K562 (cell line): ENCODE measurements around the gene MICAL2.

Source experiments
- CHD2 ChIP-seq: IDR thresholded peaks from 2 replicates; pipeline ENCODE4 v1.6.1; 2011; ENCODE audit warnings: low read depth, low read length
- HDAC3 ChIP-seq: fragments of 450-650 bp; IDR thresholded peaks from 2 replicates; pipeline ENCODE4 v1.6.1; 2018; ENCODE audit warnings: borderline replicate concordance, mild to moderate bottlenecking, moderate library complexity; ENCODE audit not compliant: partially characterized antibody
- HDAC6 ChIP-seq: IDR thresholded peaks from 2 replicates; pipeline ENCODE4 v1.6.1; 2012; ENCODE audit warnings: low read depth, mild to moderate bottlenecking, control low read depth, inconsistent platforms, low read length, moderate library complexity
- MYC ChIP-seq, 2 experiments: fragments of 250-450 bp in 1 of 2; sonication (Bioruptor Pico) in 1 of 2; IDR thresholded peaks; 2 replicates each; pipeline versions ENCODE4 v1.5.1 to v1.6.1; 2012 to 2021; ENCODE audit warnings: low read depth in 2 of 2, borderline replicate concordance in 1 of 2, improper control_type of control experiment in 1 of 2, low read length in 1 of 2, mild to moderate bottlenecking in 1 of 2, moderate library complexity in 1 of 2
- NR1H2 ChIP-seq: sonication (generic); formaldehyde crosslinking; IDR thresholded peaks from 2 replicates; pipeline ENCODE4 v1.4.0; 2020; ENCODE audit warnings: mild to moderate bottlenecking, missing genetic modification reagents
- POLR2A ChIP-seq: fragments of 450-650 bp; conservative IDR thresholded peaks from 2 replicates; pipeline ENCODE4 v1.6.1; 2016
- RAD21 ChIP-seq, 2 experiments: fragments of 250-450 bp in 1 of 2; fragments of 450-650 bp in 1 of 2; sonication (Bioruptor Pico) in 1 of 2; formaldehyde crosslinking in 1 of 2; IDR thresholded peaks in 1 of 2; conservative IDR thresholded peaks in 1 of 2; 2 replicates each; pipeline versions ENCODE4 v1.4.0 to v1.8.0; 2020 to 2022; ENCODE audit warnings: mild to moderate bottlenecking in 2 of 2, moderate library complexity in 1 of 2
- ZNF707 ChIP-seq: fragments of 250-450 bp; sonication (Bioruptor Pico); conservative IDR thresholded peaks from 2 replicates; pipeline ENCODE4 v1.8.0; 2022; ENCODE audit warnings: inconsistent platforms, mild to moderate bottlenecking, moderate library complexity
- TF ChIP-seq, protein P1 (sequence below): fragments of 450-650 bp; formaldehyde crosslinking; IDR thresholded peaks from 2 replicates; pipeline ENCODE4 v1.4.0; 2020; ENCODE audit warnings: mild to moderate bottlenecking, moderate library complexity
- TF ChIP-seq, protein P2 (sequence below): fragments of 450-650 bp; formaldehyde crosslinking; IDR thresholded peaks from 2 replicates; pipeline ENCODE4 v1.4.0; 2022; ENCODE audit warnings: mild to moderate bottlenecking, moderate library complexity
- TF ChIP-seq, protein P3 (sequence below), 2 experiments: fragments of 450-650 bp; formaldehyde crosslinking in 1 of 2; IDR thresholded peaks; 2 replicates each; pipeline versions ENCODE4 v1.4.0 to v1.6.1; 2014 to 2020; ENCODE audit warnings: mild to moderate bottlenecking in 2 of 2, borderline replicate concordance in 1 of 2, low read depth in 1 of 2
- TF ChIP-seq, protein P4 (sequence below), 3 experiments: IDR thresholded peaks in 2 of 3; conservative IDR thresholded peaks in 1 of 3; 2 replicates each; pipeline ENCODE4 v1.5.1; 2011 to 2012; ENCODE audit warnings: low read length in 3 of 3, mild to moderate bottlenecking in 3 of 3, control low read depth in 2 of 3, improper control_type of control experiment in 1 of 3, inconsistent platforms in 1 of 3, low read depth in 1 of 3, mixed read lengths in 1 of 3, moderate library complexity in 1 of 3; ENCODE audit not compliant: insufficient read depth in 2 of 3
- TF ChIP-seq, protein P5 (sequence below): IDR thresholded peaks from 3 replicates; pipeline ENCODE4 v1.6.1; 2011; ENCODE audit warnings: borderline replicate concordance, mild to moderate bottlenecking; ENCODE audit not compliant: insufficient read length, insufficient read depth

DNA sequence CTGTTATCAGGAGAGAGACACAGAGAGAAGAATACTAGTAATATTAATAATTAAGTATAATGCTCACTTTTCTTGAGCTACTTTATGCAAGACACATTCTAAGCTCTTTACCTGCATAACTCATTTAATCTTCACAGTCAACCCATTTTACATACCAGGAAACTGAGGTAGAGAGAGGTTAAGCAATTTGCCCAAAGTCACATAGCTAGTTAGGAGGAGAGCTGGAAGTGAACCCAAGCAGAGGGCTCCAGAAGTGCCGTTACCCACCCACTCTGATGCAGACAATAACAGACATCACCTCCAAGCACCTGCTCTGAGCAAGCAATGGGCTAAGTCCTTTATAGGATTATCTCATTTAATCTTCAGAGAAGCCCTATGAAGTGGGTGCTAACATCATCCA, 24.8 kb downstream of the MICAL2 start:
- no peak for TF ChIP-seq HDAC6
- no peak for TF ChIP-seq CHD2
- TF ChIP-seq, protein P1, sequence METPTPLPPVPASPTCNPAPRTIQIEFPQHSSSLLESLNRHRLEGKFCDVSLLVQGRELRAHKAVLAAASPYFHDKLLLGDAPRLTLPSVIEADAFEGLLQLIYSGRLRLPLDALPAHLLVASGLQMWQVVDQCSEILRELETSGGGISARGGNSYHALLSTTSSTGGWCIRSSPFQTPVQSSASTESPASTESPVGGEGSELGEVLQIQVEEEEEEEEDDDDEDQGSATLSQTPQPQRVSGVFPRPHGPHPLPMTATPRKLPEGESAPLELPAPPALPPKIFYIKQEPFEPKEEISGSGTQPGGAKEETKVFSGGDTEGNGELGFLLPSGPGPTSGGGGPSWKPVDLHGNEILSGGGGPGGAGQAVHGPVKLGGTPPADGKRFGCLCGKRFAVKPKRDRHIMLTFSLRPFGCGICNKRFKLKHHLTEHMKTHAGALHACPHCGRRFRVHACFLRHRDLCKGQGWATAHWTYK (CRISPR knock-in tag) = no peak
- TF ChIP-seq, protein P2, sequence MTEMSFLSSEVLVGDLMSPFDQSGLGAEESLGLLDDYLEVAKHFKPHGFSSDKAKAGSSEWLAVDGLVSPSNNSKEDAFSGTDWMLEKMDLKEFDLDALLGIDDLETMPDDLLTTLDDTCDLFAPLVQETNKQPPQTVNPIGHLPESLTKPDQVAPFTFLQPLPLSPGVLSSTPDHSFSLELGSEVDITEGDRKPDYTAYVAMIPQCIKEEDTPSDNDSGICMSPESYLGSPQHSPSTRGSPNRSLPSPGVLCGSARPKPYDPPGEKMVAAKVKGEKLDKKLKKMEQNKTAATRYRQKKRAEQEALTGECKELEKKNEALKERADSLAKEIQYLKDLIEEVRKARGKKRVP (CRISPR knock-in tag) = no peak
- TF ChIP-seq ZNF707 (CRISPR knock-in tag) = no peak
- TF ChIP-seq, protein P3, sequence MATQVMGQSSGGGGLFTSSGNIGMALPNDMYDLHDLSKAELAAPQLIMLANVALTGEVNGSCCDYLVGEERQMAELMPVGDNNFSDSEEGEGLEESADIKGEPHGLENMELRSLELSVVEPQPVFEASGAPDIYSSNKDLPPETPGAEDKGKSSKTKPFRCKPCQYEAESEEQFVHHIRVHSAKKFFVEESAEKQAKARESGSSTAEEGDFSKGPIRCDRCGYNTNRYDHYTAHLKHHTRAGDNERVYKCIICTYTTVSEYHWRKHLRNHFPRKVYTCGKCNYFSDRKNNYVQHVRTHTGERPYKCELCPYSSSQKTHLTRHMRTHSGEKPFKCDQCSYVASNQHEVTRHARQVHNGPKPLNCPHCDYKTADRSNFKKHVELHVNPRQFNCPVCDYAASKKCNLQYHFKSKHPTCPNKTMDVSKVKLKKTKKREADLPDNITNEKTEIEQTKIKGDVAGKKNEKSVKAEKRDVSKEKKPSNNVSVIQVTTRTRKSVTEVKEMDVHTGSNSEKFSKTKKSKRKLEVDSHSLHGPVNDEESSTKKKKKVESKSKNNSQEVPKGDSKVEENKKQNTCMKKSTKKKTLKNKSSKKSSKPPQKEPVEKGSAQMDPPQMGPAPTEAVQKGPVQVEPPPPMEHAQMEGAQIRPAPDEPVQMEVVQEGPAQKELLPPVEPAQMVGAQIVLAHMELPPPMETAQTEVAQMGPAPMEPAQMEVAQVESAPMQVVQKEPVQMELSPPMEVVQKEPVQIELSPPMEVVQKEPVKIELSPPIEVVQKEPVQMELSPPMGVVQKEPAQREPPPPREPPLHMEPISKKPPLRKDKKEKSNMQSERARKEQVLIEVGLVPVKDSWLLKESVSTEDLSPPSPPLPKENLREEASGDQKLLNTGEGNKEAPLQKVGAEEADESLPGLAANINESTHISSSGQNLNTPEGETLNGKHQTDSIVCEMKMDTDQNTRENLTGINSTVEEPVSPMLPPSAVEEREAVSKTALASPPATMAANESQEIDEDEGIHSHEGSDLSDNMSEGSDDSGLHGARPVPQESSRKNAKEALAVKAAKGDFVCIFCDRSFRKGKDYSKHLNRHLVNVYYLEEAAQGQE (IDR thresholded peaks at IDR 0.05; ENCODE audit: borderline replicate concordance) = no peak
- TF ChIP-seq, protein P3 (CRISPR knock-in tag; IDR thresholded peaks at IDR 0.05; ENCODE audit: low read depth) = no peak
- TF ChIP-seq RAD21 (CRISPR knock-in tag; conservative IDR thresholded peaks at IDR 0.05 in 1 of 2, IDR thresholded peaks at IDR 0.05 in 1 of 2) = no peak
- TF ChIP-seq HDAC3 = no peak
- TF ChIP-seq, protein P4, sequence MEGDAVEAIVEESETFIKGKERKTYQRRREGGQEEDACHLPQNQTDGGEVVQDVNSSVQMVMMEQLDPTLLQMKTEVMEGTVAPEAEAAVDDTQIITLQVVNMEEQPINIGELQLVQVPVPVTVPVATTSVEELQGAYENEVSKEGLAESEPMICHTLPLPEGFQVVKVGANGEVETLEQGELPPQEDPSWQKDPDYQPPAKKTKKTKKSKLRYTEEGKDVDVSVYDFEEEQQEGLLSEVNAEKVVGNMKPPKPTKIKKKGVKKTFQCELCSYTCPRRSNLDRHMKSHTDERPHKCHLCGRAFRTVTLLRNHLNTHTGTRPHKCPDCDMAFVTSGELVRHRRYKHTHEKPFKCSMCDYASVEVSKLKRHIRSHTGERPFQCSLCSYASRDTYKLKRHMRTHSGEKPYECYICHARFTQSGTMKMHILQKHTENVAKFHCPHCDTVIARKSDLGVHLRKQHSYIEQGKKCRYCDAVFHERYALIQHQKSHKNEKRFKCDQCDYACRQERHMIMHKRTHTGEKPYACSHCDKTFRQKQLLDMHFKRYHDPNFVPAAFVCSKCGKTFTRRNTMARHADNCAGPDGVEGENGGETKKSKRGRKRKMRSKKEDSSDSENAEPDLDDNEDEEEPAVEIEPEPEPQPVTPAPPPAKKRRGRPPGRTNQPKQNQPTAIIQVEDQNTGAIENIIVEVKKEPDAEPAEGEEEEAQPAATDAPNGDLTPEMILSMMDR (IDR thresholded peaks at IDR 0.05 in 2 of 3, conservative IDR thresholded peaks at IDR 0.05 in 1 of 3; ENCODE audit: insufficient read depth in 2 of 3, low read depth in 1 of 3, low read length in 3 of 3) = no peak
- TF ChIP-seq, protein P5, sequence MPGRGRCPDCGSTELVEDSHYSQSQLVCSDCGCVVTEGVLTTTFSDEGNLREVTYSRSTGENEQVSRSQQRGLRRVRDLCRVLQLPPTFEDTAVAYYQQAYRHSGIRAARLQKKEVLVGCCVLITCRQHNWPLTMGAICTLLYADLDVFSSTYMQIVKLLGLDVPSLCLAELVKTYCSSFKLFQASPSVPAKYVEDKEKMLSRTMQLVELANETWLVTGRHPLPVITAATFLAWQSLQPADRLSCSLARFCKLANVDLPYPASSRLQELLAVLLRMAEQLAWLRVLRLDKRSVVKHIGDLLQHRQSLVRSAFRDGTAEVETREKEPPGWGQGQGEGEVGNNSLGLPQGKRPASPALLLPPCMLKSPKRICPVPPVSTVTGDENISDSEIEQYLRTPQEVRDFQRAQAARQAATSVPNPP = no peak
- no peak for TF ChIP-seq NR1H2 (CRISPR knock-in tag)
- no peak for TF ChIP-seq POLR2A
- no peak for TF ChIP-seq MYC (IDR thresholded peaks at IDR 0.05; ENCODE audit: low read depth, low read length)
- no peak for TF ChIP-seq MYC (CRISPR knock-in tag; IDR thresholded peaks at IDR 0.05; ENCODE audit: borderline replicate concordance, low read depth)
